Measurements from ENCODE around the gene RBM24. TPM values are rescaled to one million over a fixed set of nuclear protein-coding genes. Genes with fewer than 3 reads are reported as not detected.

RBM24 gene
- total and polyA plus RNA-seq, 9 of the 15 experiments (the other 6 are each of a cell fraction or from before 2014, with no cell fraction given) = not detected

- Histone ChIP-seq H3K4me2 (ENCODE audit: insufficient read depth, low read length) (no peak overlapping the region), H3K4me3 (no peak overlapping the region), H3K4me1 (replicated peaks in 1 of 2; ENCODE audit: control insufficient read depth in 2 of 2, insufficient read depth in 2 of 2, low read length in 2 of 2) (peaks cover 0 to 9% of the 10 kb centered on the region in 2 experiments; a peak in 3 of 5 replicates), H3K27ac (ENCODE audit: extremely low read depth, low read depth, low read length) (no peak overlapping the region), H3K36me3 (ENCODE audit: control insufficient read depth, insufficient read depth, low read length) (no peaks in the 10 kb centered on the region), H3K79me2 (ENCODE audit: control insufficient read depth, insufficient read depth, low read length) (no peaks in the 10 kb centered on the region), H3K27me3 (ENCODE audit: control insufficient read depth in 2 of 2, insufficient read depth in 2 of 2, low read length in 2 of 2) (peaks cover 2 to 7% of the 10 kb centered on the region in 2 experiments; a peak in 2 of 5 replicates), H3K9ac (ENCODE audit: insufficient read depth in 1 of 2, low read depth in 2 of 2, low read length in 2 of 2) (no peak overlapping the region), H2AFZ (ENCODE audit: low read depth, low read length) (no peak overlapping the region), H4K20me1 (replicated peaks; ENCODE audit: control insufficient read depth, insufficient read depth, low read length) (no peaks in the 10 kb centered on the region), H3K9me1 (ENCODE audit: control insufficient read depth, insufficient read depth, low read length) (no peaks in the 10 kb centered on the region), H3K9me3 (replicated peaks; ENCODE audit: control insufficient read depth, insufficient read depth, low read depth, low read length) (no peaks in the 10 kb centered on the region)
- no TSS peak for BruUV-seq (replicated peaks)
- in situ Hi-C loops (cut with MboI) = no loop called here
- WGBS (ENCODE audit: insufficient coverage, low coverage, missing lambda C conversion rate) = 0% methylated on average over 6 of the region's 6 CpGs
- TF ChIP-seq KLF16 (IDR thresholded peaks at IDR 0.05) (no peak), HIVEP1 (CRISPR knock-in tag; IDR thresholded peaks at IDR 0.05) (no peak)
- DNase-seq (ENCODE audit: extremely low read depth in 1 of 4, low spot score in 3 of 4) = no peak
- no peak for FAIRE-seq
- CTCF ChIA-PET (ENCODE audit: low intra/inter-chr PET ratio) = no interaction called here
- intact Hi-C loops (cut with micrococcal nuclease) = no loop called here
- POLR2A ChIA-PET = interaction anchor here (0.7 kb wide), 1 partner anchor 23 kb away, joined by 3 read pairs; no protein-coding TSS in a partner anchor
- no peak for ATAC-seq
Measured at GRCh38 chr6:17313971-17314370, 32.8 kb downstream of the RBM24 start.

GRCh38 chr6:17315262-17315661 lies 34.1 kb downstream of the RBM24 start:
- H3K4me2 ChIP-seq (ENCODE audit: insufficient read depth, low read length) = no peak overlapping the region
- no peaks in the 10 kb centered on the region for H4K20me1 ChIP-seq (replicated peaks; ENCODE audit: control insufficient read depth, insufficient read depth, low read length)
- H3K36me3 ChIP-seq (ENCODE audit: control insufficient read depth, insufficient read depth, low read length) = no peaks in the 10 kb centered on the region
- peaks cover 2 to 18% of the 10 kb centered on the region in 2 experiments; a peak in 1 of 5 replicates for H3K27me3 ChIP-seq (ENCODE audit: control insufficient read depth in 2 of 2, insufficient read depth in 2 of 2, low read length in 2 of 2)
- no peak overlapping the region for H3K4me3 ChIP-seq
- in situ Hi-C loops (cut with MboI) = no loop called here
- intact Hi-C loops (cut with micrococcal nuclease) = no loop called here
- CTCF ChIA-PET (ENCODE audit: low intra/inter-chr PET ratio) = no interaction called here
- no peak for ATAC-seq
- H3K9me3 ChIP-seq (replicated peaks; ENCODE audit: control insufficient read depth, insufficient read depth, low read depth, low read length) = no peaks in the 10 kb centered on the region
- no peaks in the 10 kb centered on the region for H3K79me2 ChIP-seq (ENCODE audit: control insufficient read depth, insufficient read depth, low read length)
- no peak for FAIRE-seq
- H3K27ac ChIP-seq (ENCODE audit: extremely low read depth, low read depth, low read length) = no peak overlapping the region
- DNase-seq (ENCODE audit: extremely low read depth in 1 of 4, low spot score in 3 of 4) = no peak
- no peaks in the 10 kb centered on the region for H3K9me1 ChIP-seq (ENCODE audit: control insufficient read depth, insufficient read depth, low read length)
- no peak overlapping the region for H3K9ac ChIP-seq (ENCODE audit: insufficient read depth in 1 of 2, low read depth in 2 of 2, low read length in 2 of 2)
- H2AFZ ChIP-seq (ENCODE audit: low read depth, low read length) = no peak overlapping the region
- POLR2A ChIA-PET = interaction anchor here (0.6 kb wide), 1 partner anchor 23 kb away, joined by 3 read pairs; no protein-coding TSS in a partner anchor
- no TSS peak for BruUV-seq (replicated peaks)
- peaks cover 0 to 9% of the 10 kb centered on the region in 2 experiments; a peak in 3 of 5 replicates for H3K4me1 ChIP-seq (replicated peaks in 1 of 2; ENCODE audit: control insufficient read depth in 2 of 2, insufficient read depth in 2 of 2, low read length in 2 of 2)
- 2% methylated on average over 3 of the region's 3 CpGs for WGBS (ENCODE audit: insufficient coverage, low coverage, missing lambda C conversion rate)
- TF ChIP-seq ARID3A (IDR thresholded peaks at IDR 0.05; ENCODE audit: borderline replicate concordance, low read depth, low read length) (no peak), PTBP1 (IDR thresholded peaks at IDR 0.05; ENCODE audit: low read depth, low read length) (no peak), ARID1B (IDR thresholded peaks at IDR 0.05) (no peak), DNMT1 (IDR thresholded peaks at IDR 0.05) (no peak), RUNX1 (IDR thresholded peaks at IDR 0.05; ENCODE audit: low read depth) (no peak), THRB (CRISPR knock-in tag; conservative IDR thresholded peaks at IDR 0.05) (no peak), RAD51 (IDR thresholded peaks at IDR 0.05; ENCODE audit: borderline replicate concordance, low read depth) (no peak), TARDBP (IDR thresholded peaks at IDR 0.05) (no peak), TEAD4 (IDR thresholded peaks at IDR 0.05; ENCODE audit: low read length) (no peak), TEAD4 (CRISPR knock-in tag; IDR thresholded peaks at IDR 0.05; ENCODE audit: borderline replicate concordance) (no peak), CSDE1 (IDR thresholded peaks at IDR 0.05) (no peak), LARP7 (IDR thresholded peaks at IDR 0.05) (no peak), ZFX (CRISPR knock-in tag; IDR thresholded peaks at IDR 0.05) (no peak), MBD2 (IDR thresholded peaks at IDR 0.05; ENCODE audit: borderline replicate concordance, low read depth) (no peak)
